Activated effector memory CD4-positive, alpha-beta T cell treated with Interleukin-2 at 50 U/mL for 16 hours (primary cell): ENCODE data around the gene C2.
"Not testable (repeated sequence)": the region's sequence is repeated elsewhere in the genome, so short reads cannot be mapped to it uniquely, and the experiment has no call there.

Source experiments
- DNase-seq: peaks from one replicate; pipeline ENCODE4 v3.0.0-alpha.2; 2020

The C2 gene

GRCh38 chr6:31899215-31899614 is 28.3 kb upstream of the C2 start:
- no peak for DNase-seq

GRCh38 chr6:31899882-31900722 is 27.4 kb upstream of the C2 start:
- no peak for DNase-seq

- DNase-seq: no peak
Observed at GRCh38 chr6:31900917-31901414, 26.6 kb upstream of the C2 start.

- peak; percentile 55 for DNase-seq
Observed at GRCh38 chr6:31901415-31901952, 26.0 kb upstream of the C2 start.

- DNase-seq: peak; percentile 80
Observed at GRCh38 chr6:31901953-31902643, 25.4 kb upstream of the C2 start, which contains the start of gene ZBTB12. TSS of gene ZBTB12 (minus strand) at chr6:31902086. CDS start at chr6:31901305, 781 bp downstream.

- DNase-seq: no peak
Observed at GRCh38 chr6:31903957-31904356, 23.6 kb upstream of the C2 start.

GRCh38 chr6:31905041-31905440 is 22.5 kb upstream of the C2 start:
- DNase-seq: no peak

GRCh38 chr6:31906122-31906521 is 21.4 kb upstream of the C2 start:
- DNase-seq: no peak

- DNase-seq: not testable (repeated sequence)
Observed at GRCh38 chr6:31906727-31907126, 20.8 kb upstream of the C2 start.

GRCh38 chr6:31907158-31907813 is 20.2 kb upstream of the C2 start:
- DNase-seq: no peak

- DNase-seq: not testable (repeated sequence)
Observed at GRCh38 chr6:31908255-31908654, 19.3 kb upstream of the C2 start.

- no peak for DNase-seq
Observed at GRCh38 chr6:31908791-31909190, 18.7 kb upstream of the C2 start.

- not testable (repeated sequence) for DNase-seq
Observed at GRCh38 chr6:31909298-31909697, 18.2 kb upstream of the C2 start.

- no peak for DNase-seq
Observed at GRCh38 chr6:31911826-31912585, 15.5 kb upstream of the C2 start.

- no peak for DNase-seq
Observed at GRCh38 chr6:31915351-31915750, 12.2 kb upstream of the C2 start.

GRCh38 chr6:31915756-31916155 is 11.8 kb upstream of the C2 start:
- DNase-seq: no peak

GRCh38 chr6:31918069-31918720 is 9.3 kb upstream of the C2 start:
- no peak for DNase-seq

- no peak for DNase-seq
Observed at GRCh38 chr6:31919624-31920303, 7.8 kb upstream of the C2 start.

GRCh38 chr6:31920811-31921210 is 6.7 kb upstream of the C2 start:
- DNase-seq: no peak

GRCh38 chr6:31922942-31923341 is 4.6 kb upstream of the C2 start:
- no peak for DNase-seq
